Measurements from ENCODE around the gene LIPC.

LIPC gene

GRCh38 chr15:58605931-58606530 lies 174.2 kb downstream of the LIPC start:
- DNase-seq (ENCODE audit: low read depth in 1 of 2, low spot score in 1 of 2) = no peak

GRCh38 chr15:58606577-58607080 lies 174.8 kb downstream of the LIPC start:
- no peak for DNase-seq (ENCODE audit: low read depth in 1 of 2, low spot score in 1 of 2)

- no peak for DNase-seq (ENCODE audit: low read depth in 1 of 2, low spot score in 1 of 2)
Measured at GRCh38 chr15:58608129-58608590, 176.4 kb downstream of the LIPC start.

GRCh38 chr15:58608711-58609110 lies 176.9 kb downstream of the LIPC start:
- no peak for DNase-seq (ENCODE audit: low read depth in 1 of 2, low spot score in 1 of 2)

- no peak for DNase-seq (ENCODE audit: low read depth in 1 of 2, low spot score in 1 of 2)
Measured at GRCh38 chr15:58611731-58612676, 180.2 kb downstream of the LIPC start.

GRCh38 chr15:58616171-58616570 lies 184.4 kb downstream of the LIPC start:
- DNase-seq (ENCODE audit: low read depth in 1 of 2, low spot score in 1 of 2) = no peak

Data from activated T-helper 1 cell treated with anti-CD3 and anti-CD28 coated beads, Interleukin-2, amount 50 U/mL, for 16 hours (primary cell).